GM23338 (cell line): Measurements from ENCODE around the gene CNTN5. TPM values are rescaled to one million over a fixed set of nuclear protein-coding genes. Genes with fewer than 3 reads are reported as not detected.
A peak's percentile ranks its signal among the peaks of the same experiment; 100 is the strongest.

ENCODE experiments used
- ATAC-seq: fragments of 200-7000 bp; cut with Tn5 transposase; 3 replicates; pipeline ENCODE4 v1.9.1; 2020
- DNase-seq: peaks from one replicate; pipeline ENCODE4 v3.0.0-alpha.2; 2015; ENCODE audit warnings: low spot score
- H2AFZ ChIP-seq: fragments of 200-600 bp; sonication (generic); 2 replicates; pipeline ENCODE4 v1.8.0; 2016; ENCODE audit warnings: antibody characterized with exemption, mild to moderate bottlenecking, moderate library complexity
- H3F3A ChIP-seq: fragments of 200-600 bp; sonication (generic); replicated peaks from 2 replicates; pipeline ENCODE4 v1.8.0; 2017; ENCODE audit warnings: antibody characterized with exemption, mixed run types, low read depth
- H3K27ac ChIP-seq: fragments of 200-600 bp; sonication (generic); 2 replicates; pipeline ENCODE4 v1.6.1; 2016; ENCODE audit warnings: low read depth
- H3K27me3 ChIP-seq: fragments of 200-600 bp; sonication (generic); 2 replicates; pipeline ENCODE4 v1.8.0; 2016; ENCODE audit warnings: mild to moderate bottlenecking, mixed run types, moderate library complexity; ENCODE audit not compliant: insufficient read depth
- H3K36me3 ChIP-seq: fragments of 200-600 bp; sonication (generic); 2 replicates; pipeline ENCODE4 v1.8.0; 2016; ENCODE audit warnings: mild to moderate bottlenecking; ENCODE audit not compliant: insufficient read depth
- H3K4me1 ChIP-seq: fragments of 200-600 bp; sonication (generic); 2 replicates; pipeline ENCODE4 v1.8.0; 2016; ENCODE audit warnings: mild to moderate bottlenecking, moderate library complexity; ENCODE audit not compliant: insufficient read depth
- H3K4me2 ChIP-seq: fragments of 200-600 bp; sonication (generic); 2 replicates; pipeline ENCODE4 v1.7.1; 2017; ENCODE audit warnings: mixed run types
- H3K4me3 ChIP-seq: fragments of 200-600 bp; sonication (generic); 2 replicates; pipeline ENCODE4 v1.6.1; 2016; ENCODE audit warnings: mixed run types
- H3K79me2 ChIP-seq: fragments of 200-600 bp; sonication (generic); replicated peaks from 2 replicates; pipeline ENCODE4 v1.8.0; 2017; ENCODE audit warnings: mild to moderate bottlenecking; ENCODE audit not compliant: insufficient read depth
- H3K9me2 ChIP-seq: fragments of 200-600 bp; sonication (generic); 2 replicates; pipeline ENCODE4 v1.8.0; 2017; ENCODE audit not compliant: insufficient read depth
- H4K20me1 ChIP-seq: fragments of 200-600 bp; sonication (generic); replicated peaks from 2 replicates; pipeline ENCODE4 v1.8.0; 2017; ENCODE audit warnings: mild to moderate bottlenecking; ENCODE audit not compliant: insufficient read depth
- H3K27ac Mint-ChIP-seq: 2 replicates; pipeline ENCODE4 v1.8.0; 2020; ENCODE audit warnings: inconsistent platforms, mild to moderate bottlenecking, moderate library complexity, mixed read lengths
- H3K27me3 Mint-ChIP-seq: 3 replicates; pipeline ENCODE4 v1.8.0; 2022; ENCODE audit warnings: low read depth, mild to moderate bottlenecking, moderate library complexity, mixed read lengths, inconsistent platforms; ENCODE audit not compliant: insufficient read depth, poor library complexity
- H3K36me3 Mint-ChIP-seq: 3 replicates; pipeline ENCODE4 v1.8.0; 2021; ENCODE audit warnings: low read depth, mild to moderate bottlenecking, inconsistent platforms, moderate library complexity, mixed read lengths
- H3K4me1 Mint-ChIP-seq: 3 replicates; pipeline ENCODE4 v1.8.0; 2020; ENCODE audit warnings: mild to moderate bottlenecking, inconsistent platforms, mixed read lengths
- H3K4me3 Mint-ChIP-seq: 3 replicates; pipeline ENCODE4 v1.8.0; 2021; ENCODE audit warnings: moderate library complexity, mild to moderate bottlenecking, inconsistent platforms, mixed read lengths
- H3K9me3 Mint-ChIP-seq: 3 replicates; pipeline ENCODE4 v1.8.0; 2020; ENCODE audit warnings: moderate library complexity, mild to moderate bottlenecking, inconsistent platforms, mixed read lengths
- CREB1 ChIP-seq: fragments of 250-450 bp; sonication (Bioruptor Pico); IDR thresholded peaks from 2 replicates; pipeline ENCODE4 v1.5.0; 2020; ENCODE audit warnings: low read depth, mild to moderate bottlenecking, moderate library complexity
- ETS1 ChIP-seq: IDR thresholded peaks from 2 replicates; pipeline ENCODE4 v1.6.1; 2016; ENCODE audit warnings: antibody characterized with exemption
- EZH2 ChIP-seq: fragments of 200-600 bp; sonication (generic); IDR thresholded peaks from one replicate; pipeline ENCODE4 v1.8.0; 2017; ENCODE audit warnings: antibody characterized with exemption, mild to moderate bottlenecking, low read depth; ENCODE audit not compliant: unreplicated experiment
- JUNB ChIP-seq: IDR thresholded peaks from one replicate; pipeline ENCODE4 v1.6.1; 2016; ENCODE audit warnings: antibody characterized with exemption; ENCODE audit not compliant: unreplicated experiment
- POLR2AphosphoS5 ChIP-seq: IDR thresholded peaks from 2 replicates; pipeline ENCODE4 v1.6.1; 2016; ENCODE audit warnings: antibody characterized with exemption, low read depth
- STAT1 ChIP-seq: IDR thresholded peaks from one replicate; pipeline ENCODE4 v1.6.1; 2016; ENCODE audit warnings: antibody characterized with exemption; ENCODE audit not compliant: unreplicated experiment
- ZNF462 ChIP-seq: fragments of 250-450 bp; sonication (Bioruptor Pico); IDR thresholded peaks from 2 replicates; pipeline ENCODE4 v1.5.0; 2020; ENCODE audit warnings: mild to moderate bottlenecking, moderate library complexity
- polyA plus RNA-seq: library from polyadenylated mRNA; unstranded; fragments of >200 nt; fragmentation: Nextera tagmentation; extraction: Ambion mirVana; gene quantifications from 2 replicates; pipeline ENCODE4 v1.2.1, GENCODE V29; 2016
- total RNA-seq: library from RNA; depleted of rRNA; stranded (reverse); fragments of >200 nt; shearing (Covaris generic); gene quantifications from 2 replicates; pipeline ENCODE4 v1.2.3, GENCODE V29; 2014

Gene CNTN5
- total and polyA plus RNA-seq, 2 experiments from 2014 or later, result not detected

DNA sequence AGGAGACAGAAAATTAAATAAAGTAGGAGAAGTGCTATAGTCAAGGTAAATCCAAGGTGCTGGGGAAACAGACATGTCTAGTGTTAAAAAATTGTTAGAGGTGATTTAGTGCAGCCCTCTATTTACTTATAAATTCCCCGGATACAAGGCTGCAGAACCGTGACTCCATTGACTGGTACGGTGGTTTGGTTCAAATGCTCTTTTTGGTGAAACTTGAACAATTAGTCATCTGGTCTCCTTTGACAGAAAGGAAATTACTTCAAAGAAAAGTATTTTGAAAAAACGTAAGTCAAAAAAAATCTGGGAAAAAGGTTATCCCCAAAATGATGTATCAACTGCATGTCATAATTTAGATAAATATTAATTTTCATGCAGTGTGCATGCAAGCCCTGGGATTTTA, 399.2 kb downstream of the CNTN5 start (continued):
- TF ChIP-seq ZNF462 (CRISPR knock-in tag), result no peak
- no peak for TF ChIP-seq CREB1 (CRISPR knock-in tag)
- TF ChIP-seq ETS1, result no peak
- TF ChIP-seq EZH2, result no peak
- TF ChIP-seq JUNB, result no peak
- no peak for TF ChIP-seq STAT1

- H2AFZ ChIP-seq, result no peak overlapping the region
- Mint-ChIP-seq H3K27ac (peak overlapping the region; percentile 96), H3K36me3 (peaks cover 31% of the 10 kb centered on the region), H3K27me3 (peaks cover 7% of the 10 kb centered on the region), H3K4me3 (peak overlapping the region; percentile 62), H3K9me3 (peaks cover 22% of the 10 kb centered on the region), H3K4me1 (peaks cover 64% of the 10 kb centered on the region)
- no peaks in the 10 kb centered on the region for H3F3A ChIP-seq
- no peaks in the 10 kb centered on the region for H4K20me1 ChIP-seq
- peak overlapping the region; percentile 74 for H3K27ac ChIP-seq
- H3K79me2 ChIP-seq, result no peaks in the 10 kb centered on the region
- DNase-seq (peak; percentile 65), ATAC-seq (peak; percentile 66)
- no peaks in the 10 kb centered on the region for H3K9me2 ChIP-seq
- no peaks in the 10 kb centered on the region for H3K36me3 ChIP-seq
- H3K4me3 ChIP-seq, result peak overlapping the region; percentile 36
- peak overlapping the region; percentile 65 for H3K4me2 ChIP-seq
- H3K27me3 ChIP-seq, result peaks cover 12% of the 10 kb centered on the region; the same call in 1 of the 2 replicates
- H3K4me1 ChIP-seq, result peaks cover 55% of the 10 kb centered on the region
- no peak for TF ChIP-seq POLR2AphosphoS5
- peak; percentile 71; the same call in 1 of the 2 replicates for TF ChIP-seq ZNF462 (CRISPR knock-in tag)
- no peak for TF ChIP-seq CREB1 (CRISPR knock-in tag)
These were observed 402.1 kb downstream of the CNTN5 start for GRCh38 chr11:99422581-99423427.
